HG02852 (cell line): ENCODE results near the gene TRUB1.
A peak's percentile ranks its signal among the peaks of the same experiment; 100 is the strongest.
"Not testable (repeated sequence)": the region's sequence is repeated elsewhere in the genome, so short reads cannot be mapped to it uniquely, and the experiment has no call there.

Experiments
- ATAC-seq: cut with Tn5 transposase; IDR thresholded peaks from one replicate; pipeline ENCODE4 v1.9.1; 2021; ENCODE audit warnings: mild to moderate bottlenecking, moderate library complexity; ENCODE audit not compliant: unreplicated experiment

The TRUB1 gene

DNA sequence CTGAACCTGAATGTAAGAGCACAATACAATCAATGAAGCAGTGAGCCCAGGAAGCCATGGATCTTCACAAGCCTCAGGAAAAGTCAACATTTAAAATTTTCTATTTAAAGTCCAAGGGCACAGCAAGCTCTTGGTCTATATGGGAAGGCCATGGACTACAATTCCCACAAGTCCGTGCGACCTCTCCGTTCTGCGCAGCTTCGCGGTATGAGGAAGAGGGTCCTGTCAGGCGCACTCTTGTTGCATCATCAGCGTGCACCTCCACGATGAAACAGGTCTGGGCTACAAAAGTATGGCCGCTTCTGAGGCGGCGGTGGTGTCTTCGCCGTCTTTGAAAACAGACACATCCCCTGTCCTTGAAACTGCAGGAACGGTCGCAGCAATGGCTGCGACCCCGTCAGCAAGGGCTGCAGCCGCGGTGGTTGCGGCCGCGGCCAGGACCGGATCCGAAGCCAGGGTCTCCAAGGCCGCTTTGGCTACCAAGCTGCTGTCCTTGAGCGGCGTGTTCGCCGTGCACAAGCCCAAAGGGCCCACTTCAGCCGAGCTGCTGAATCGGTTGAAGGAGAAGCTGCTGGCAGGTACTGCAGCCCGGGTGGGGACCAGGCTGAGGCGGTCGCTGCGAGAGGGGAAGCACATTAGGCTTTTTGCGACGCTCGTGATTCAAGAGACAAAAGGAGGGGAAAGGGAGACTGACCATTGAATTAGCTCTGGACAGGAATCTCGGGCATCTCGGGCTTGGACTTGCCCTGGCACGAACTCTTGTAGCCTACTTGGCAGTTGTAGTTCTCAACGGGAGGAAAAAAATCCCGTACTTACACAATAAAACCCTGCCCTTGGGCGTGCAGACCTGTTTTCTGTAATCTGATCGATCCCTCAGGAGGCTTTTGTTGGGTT is at the start of gene TRUB1:
TRUB1 (plus strand) TSS at position 234 of the 894 bp plus-strand sequence; CDS start at position 293, 59 bp downstream.
- peak; percentile 100 for ATAC-seq

- no peak for ATAC-seq
These were observed 44.7 kb upstream of the TRUB1 start for GRCh38 chr10:114893251-114893650.

GRCh38 chr10:114894911-114895310 is 43.1 kb upstream of the TRUB1 start:
- ATAC-seq, result no peak

DNA sequence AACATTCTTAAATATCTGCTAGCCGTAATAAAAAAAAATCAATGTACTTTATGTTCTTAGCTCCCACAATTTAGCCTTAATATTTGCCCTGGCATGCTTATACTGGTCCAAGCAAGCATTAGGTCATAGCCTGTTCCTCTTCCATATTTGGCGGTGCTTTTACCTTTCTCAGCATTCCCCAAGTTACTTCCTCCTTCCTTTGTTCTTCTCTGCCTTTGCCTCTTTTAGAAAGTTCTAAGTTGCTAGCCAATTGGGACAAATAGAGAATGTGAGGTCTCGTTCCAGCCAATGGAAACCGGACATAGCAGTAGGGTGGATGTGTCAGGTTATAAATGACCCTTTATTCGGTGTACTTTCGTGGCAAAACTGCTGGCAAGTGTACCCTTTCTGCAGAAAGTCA is 41.0 kb upstream of the TRUB1 start:
- ATAC-seq, result not testable (repeated sequence)

DNA sequence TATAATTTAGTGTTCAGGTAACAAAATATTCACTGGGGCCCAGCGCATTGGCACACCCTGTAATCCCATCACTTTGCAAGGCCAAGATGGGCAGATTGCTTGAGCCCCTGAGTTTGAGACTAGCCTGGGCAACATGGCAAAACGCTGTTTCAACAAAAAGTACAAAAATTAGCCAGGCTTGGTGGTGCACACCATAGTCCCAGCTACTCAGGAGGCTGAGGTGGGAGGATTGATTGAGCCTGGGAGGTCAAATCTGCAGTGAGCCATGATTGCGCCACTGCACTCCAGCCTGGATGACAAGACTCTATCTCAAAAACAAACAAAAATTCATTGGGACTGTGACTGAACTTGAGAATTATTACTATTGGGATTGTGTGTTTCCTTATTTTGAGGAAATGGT is 40.4 kb upstream of the TRUB1 start:
- no peak for ATAC-seq

- ATAC-seq, result no peak
These were observed 38.0 kb upstream of the TRUB1 start for GRCh38 chr10:114899982-114900381.

GRCh38 chr10:114900658-114901057 is 37.3 kb upstream of the TRUB1 start:
- ATAC-seq, result no peak

DNA sequence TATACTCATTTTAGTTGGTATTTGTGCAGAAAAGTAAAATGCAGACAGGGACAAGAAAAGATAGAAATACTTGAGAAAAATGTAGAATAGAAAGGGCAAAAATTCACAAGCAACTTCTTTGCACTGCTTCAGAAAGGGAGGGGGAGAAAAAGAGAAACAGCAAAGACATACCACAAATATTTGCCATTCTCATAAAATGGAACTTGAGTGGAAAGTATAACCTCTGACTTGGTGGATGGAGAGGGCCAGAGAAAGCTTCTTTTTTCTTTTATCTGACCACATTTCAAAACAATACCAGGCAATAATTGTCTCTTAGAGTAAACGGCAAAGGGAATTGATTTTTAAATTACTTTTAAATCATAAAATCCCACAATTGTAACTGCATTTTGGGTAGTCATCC is 35.8 kb upstream of the TRUB1 start:
- ATAC-seq, result no peak

GRCh38 chr10:114905450-114905849 is 32.5 kb upstream of the TRUB1 start:
- no peak for ATAC-seq

DNA sequence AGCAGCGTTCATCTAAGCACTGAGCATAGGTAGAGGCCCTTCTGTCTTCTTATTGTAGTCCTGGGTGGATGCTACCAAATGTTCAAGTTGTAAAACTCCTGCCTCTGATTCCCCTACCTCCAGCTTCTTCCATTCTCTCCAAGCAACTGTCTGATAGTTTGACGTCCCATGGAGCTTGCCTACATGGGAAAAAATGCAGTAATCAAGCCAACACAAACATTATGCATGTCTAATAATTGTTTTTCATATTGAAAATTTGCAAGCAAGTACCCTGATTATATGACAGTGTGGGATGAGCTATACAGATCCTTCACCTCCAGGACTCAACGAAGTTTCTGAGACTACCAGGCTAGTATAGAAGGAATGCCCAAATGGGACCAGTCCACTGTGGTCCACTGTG is 31.0 kb upstream of the TRUB1 start:
- ATAC-seq, result no peak

DNA sequence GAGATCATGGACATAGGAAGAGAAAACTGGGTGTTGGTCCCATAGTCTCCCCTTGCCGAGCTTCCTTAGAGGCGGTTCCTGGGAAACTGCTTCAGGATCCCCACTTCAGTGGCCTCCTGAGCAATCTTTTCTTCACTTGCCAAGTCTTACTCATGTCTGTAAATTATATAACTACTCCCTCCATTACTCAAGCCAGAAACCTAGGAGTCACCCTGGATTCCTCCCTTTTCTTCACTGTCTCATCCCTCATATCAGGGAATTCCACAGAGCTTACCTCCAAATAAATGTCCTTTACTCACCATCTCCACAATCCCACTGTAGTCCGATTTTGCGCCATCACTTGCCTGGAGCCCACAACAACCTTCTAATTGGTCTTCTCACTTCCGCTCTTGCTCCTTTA is 29.1 kb upstream of the TRUB1 start:
- no peak for ATAC-seq

GRCh38 chr10:114911052-114911711 is 26.8 kb upstream of the TRUB1 start:
- peak; percentile 84 for ATAC-seq

DNA sequence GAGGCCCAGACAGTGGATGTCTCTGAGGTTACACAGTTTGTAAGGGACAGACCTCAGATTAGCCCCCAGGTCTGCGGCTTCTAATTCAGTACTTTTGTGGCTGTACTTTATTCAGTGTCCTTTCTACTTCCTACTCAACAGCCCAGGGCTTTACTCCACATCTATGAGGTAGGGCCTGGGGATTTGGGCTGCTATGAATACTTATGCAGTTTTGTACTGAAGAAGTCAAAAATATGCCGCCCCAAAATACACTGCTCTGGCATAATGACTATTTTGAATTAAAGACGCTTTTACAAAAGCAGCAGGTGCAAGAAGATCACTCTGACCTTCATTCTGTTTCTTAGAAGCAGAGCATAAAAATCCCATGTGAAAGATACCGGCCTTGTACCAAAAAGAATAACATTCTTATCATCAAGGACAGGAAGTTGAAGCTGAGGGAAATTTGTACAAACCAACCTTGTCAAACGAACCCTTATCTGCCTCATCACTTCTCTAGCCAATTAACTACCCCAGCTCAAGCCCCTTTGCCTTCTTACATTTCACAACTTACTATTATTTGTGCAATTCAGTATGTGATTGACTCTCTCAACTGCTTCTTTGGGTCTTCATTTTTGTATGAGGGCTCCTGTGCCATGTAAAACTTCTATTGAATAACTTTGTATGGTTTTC is 26.1 kb upstream of the TRUB1 start:
- no peak for ATAC-seq

DNA sequence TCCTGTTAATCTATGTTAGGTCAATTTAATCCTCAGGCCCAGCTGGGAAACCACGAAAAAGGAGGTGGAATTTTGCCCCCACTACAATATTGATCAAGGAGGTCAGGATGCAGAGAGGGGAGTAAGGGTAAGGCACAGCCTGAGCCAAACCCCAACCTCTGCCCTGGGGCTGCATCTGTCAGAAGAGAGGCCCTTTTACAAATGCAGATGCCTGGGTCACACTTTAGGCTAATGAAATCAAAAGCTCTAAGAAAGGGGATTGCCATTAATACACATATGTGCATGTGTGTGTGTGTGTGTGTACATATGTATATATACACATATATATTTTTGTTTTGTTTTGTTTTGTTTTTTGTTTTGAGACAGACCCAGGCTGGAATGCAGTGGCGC is 25.5 kb upstream of the TRUB1 start:
- ATAC-seq, result no peak

- ATAC-seq, result no peak
These were observed 23.4 kb upstream of the TRUB1 start for GRCh38 chr10:114914560-114914959.

- ATAC-seq, result no peak
These were observed 22.7 kb upstream of the TRUB1 start for GRCh38 chr10:114915294-114915693.

DNA sequence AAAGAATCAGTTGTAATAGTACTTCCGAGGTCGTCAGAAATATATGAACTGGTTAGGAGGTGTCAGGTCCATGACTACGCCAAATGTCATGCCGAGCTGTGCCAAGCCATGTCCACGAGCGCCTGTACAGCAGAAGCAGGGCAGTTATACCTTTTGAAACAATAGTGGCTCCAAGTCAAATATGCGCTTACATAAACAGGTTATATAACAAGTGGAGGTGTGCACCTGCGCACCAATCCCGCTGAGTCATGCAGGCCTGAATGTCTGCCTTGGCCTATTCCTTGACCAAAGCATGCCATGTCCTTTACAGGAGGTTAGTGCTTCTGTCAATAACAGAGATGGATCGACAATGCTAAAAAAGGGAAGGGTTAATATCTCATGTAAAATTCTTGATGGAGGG is 21.3 kb upstream of the TRUB1 start:
- ATAC-seq, result no peak

DNA sequence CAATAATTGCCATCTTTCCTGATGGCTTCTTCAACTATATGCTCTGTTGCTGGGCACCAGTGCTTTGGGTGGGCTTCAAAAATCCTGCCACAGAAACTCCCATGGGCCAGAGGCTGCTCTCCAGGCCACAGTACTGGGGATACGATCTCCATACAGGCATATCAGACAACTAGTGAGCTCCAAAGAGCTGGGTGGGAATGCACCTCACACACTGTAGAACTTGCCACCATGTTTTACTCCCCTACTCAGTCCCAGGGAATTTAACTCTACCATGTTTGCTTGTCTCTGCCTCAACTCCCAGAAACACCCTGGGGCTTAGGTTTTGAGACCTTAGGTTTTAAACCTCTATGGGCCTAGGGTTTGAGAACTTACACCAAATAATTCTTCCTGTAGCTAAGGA is 20.5 kb upstream of the TRUB1 start:
- ATAC-seq, result no peak

- no peak for ATAC-seq
These were observed 19.9 kb upstream of the TRUB1 start for GRCh38 chr10:114917927-114918672.

DNA sequence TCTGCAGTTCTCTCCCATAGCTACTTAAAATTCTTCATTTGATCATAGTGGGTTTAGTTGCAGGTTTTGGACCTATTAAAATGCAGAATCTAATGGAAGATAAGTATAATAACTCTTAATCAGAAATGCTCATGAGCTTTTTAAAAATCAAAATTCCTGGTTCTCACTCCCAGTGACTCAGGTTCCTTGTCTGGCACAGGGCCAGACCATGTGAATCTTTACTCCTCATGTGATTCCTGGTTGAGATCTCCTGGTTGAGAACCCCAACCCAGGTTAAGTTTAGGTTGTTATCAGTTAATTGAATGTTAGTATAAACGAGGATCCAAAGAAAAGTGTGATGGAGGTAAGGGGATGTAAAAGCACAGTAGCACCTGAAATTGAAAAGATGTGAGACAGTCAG is 17.5 kb upstream of the TRUB1 start:
- ATAC-seq, result no peak

DNA sequence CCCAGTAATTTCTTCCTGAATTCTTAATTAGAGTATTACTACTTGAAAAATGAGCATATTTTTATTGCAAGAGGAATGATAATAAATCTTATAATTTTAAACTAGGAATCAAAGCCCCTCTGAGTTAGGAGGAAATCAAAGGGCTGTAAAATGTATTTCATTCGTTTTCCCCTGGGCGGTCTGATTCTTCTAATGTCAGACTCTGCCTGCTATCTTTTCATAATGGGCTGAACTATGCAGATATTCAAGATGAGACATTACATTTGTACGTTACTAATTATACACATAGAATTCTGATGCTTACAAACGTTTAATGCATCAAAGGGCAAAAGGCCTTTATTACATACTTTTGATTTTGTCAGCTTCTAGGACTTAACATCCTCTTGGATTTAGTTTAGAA is 16.0 kb upstream of the TRUB1 start:
- ATAC-seq, result no peak
